ENCODE measurements around the gene RNFT2. TPM values are rescaled to one million over a fixed set of nuclear protein-coding genes. Genes with fewer than 3 reads are reported as not detected.
"Not testable (repeated sequence)": the region's sequence is repeated elsewhere in the genome, so short reads cannot be mapped to it uniquely, and the experiment has no call there.

Gene RNFT2
- total RNA-seq, 1 donor from 2014 or later = 2.6 TPM

GRCh38 chr12:116739381-116739887, 1.3 kb downstream of the RNFT2 start:
- Histone ChIP-seq H3K36me3 (peaks cover 8% of the 10 kb centered on the region), H3K4me1 (peaks cover 13% of the 10 kb centered on the region), H3K27me3 (no peaks in the 10 kb centered on the region), H3K9me3 (no peaks in the 10 kb centered on the region), H3K27ac (no peak overlapping the region), H3K4me3 (no peak overlapping the region)
- ATAC-seq = no peak
- DNase-seq = no peak
- intact Hi-C loops (cut with DNase I) = no loop called here
- no peak for TF ChIP-seq CTCF (IDR thresholded peaks at IDR 0.05)

GRCh38 chr12:116742787-116743186, 4.7 kb downstream of the RNFT2 start:
- H3K36me3 ChIP-seq; H3K27ac ChIP-seq; H3K4me1 ChIP-seq; DNase-seq; H3K4me3 ChIP-seq; H3K9me3 ChIP-seq; ATAC-seq; H3K27me3 ChIP-seq; intact Hi-C loops (cut with DNase I): not testable (repeated sequence)

GRCh38 chr12:116744766-116745165, 6.7 kb downstream of the RNFT2 start:
- no peak for ATAC-seq
- no peak for TF ChIP-seq CTCF (IDR thresholded peaks at IDR 0.05)
- no peaks in the 10 kb centered on the region for H3K9me3 ChIP-seq
- no peak overlapping the region for H3K4me3 ChIP-seq
- no peak for DNase-seq
- no peaks in the 10 kb centered on the region for H3K36me3 ChIP-seq
- no peaks in the 10 kb centered on the region for H3K27me3 ChIP-seq
- H3K27ac ChIP-seq = no peak overlapping the region
- intact Hi-C loops (cut with DNase I) = no loop called here
- no peaks in the 10 kb centered on the region for H3K4me1 ChIP-seq

GRCh38 chr12:116745554-116745953, 7.4 kb downstream of the RNFT2 start:
- H3K27ac ChIP-seq = no peak overlapping the region
- no peaks in the 10 kb centered on the region for H3K4me1 ChIP-seq
- no peaks in the 10 kb centered on the region for H3K27me3 ChIP-seq
- no peak overlapping the region for H3K4me3 ChIP-seq
- ATAC-seq (no peak), DNase-seq (no peak)
- intact Hi-C loops (cut with DNase I) = no loop called here
- no peaks in the 10 kb centered on the region for H3K9me3 ChIP-seq
- TF ChIP-seq CTCF (IDR thresholded peaks at IDR 0.05) = no peak
- no peaks in the 10 kb centered on the region for H3K36me3 ChIP-seq

- TF ChIP-seq CTCF (IDR thresholded peaks at IDR 0.05) = no peak
- Histone ChIP-seq H3K4me3 (no peak overlapping the region), H3K4me1 (no peaks in the 10 kb centered on the region), H3K27ac (no peak overlapping the region), H3K27me3 (no peaks in the 10 kb centered on the region), H3K36me3 (no peaks in the 10 kb centered on the region), H3K9me3 (no peaks in the 10 kb centered on the region)
- intact Hi-C loops (cut with DNase I) = no loop called here
- DNase-seq = no peak
- ATAC-seq = no peak
Measured at GRCh38 chr12:116749884-116750283, 11.8 kb downstream of the RNFT2 start.

- H3K27me3 ChIP-seq = no peaks in the 10 kb centered on the region
- TF ChIP-seq CTCF (IDR thresholded peaks at IDR 0.05) = no peak
- intact Hi-C loops (cut with DNase I) = no loop called here
- H3K36me3 ChIP-seq = no peaks in the 10 kb centered on the region
- ATAC-seq = no peak
- no peak overlapping the region for H3K4me3 ChIP-seq
- DNase-seq = no peak
- H3K27ac ChIP-seq = no peak overlapping the region
- no peaks in the 10 kb centered on the region for H3K9me3 ChIP-seq
- H3K4me1 ChIP-seq = no peaks in the 10 kb centered on the region
Measured at GRCh38 chr12:116750298-116750697, 12.2 kb downstream of the RNFT2 start.

GRCh38 chr12:116754097-116754496, 16.0 kb downstream of the RNFT2 start:
- H3K4me1 ChIP-seq; H3K27me3 ChIP-seq; ATAC-seq; H3K27ac ChIP-seq; DNase-seq; H3K9me3 ChIP-seq; intact Hi-C loops (cut with DNase I); H3K36me3 ChIP-seq; H3K4me3 ChIP-seq: not testable (repeated sequence)

GRCh38 chr12:116754783-116755182, 16.7 kb downstream of the RNFT2 start:
- H3K4me3 ChIP-seq; H3K27ac ChIP-seq; H3K27me3 ChIP-seq; H3K36me3 ChIP-seq; H3K4me1 ChIP-seq; H3K9me3 ChIP-seq; intact Hi-C loops (cut with DNase I); ATAC-seq; DNase-seq: not testable (repeated sequence)

All from upper lobe of right lung (tissue), 1 donor.